Stimulated activated naive CD8-positive, alpha-beta T cell treated with anti-CD3 and anti-CD28 coated beads, Interleukin-15, amount 100 ng/mL, for 72 hours (primary cell): ENCODE results near the gene MFSD2B.

Source experiments
- ATAC-seq: fragments of 150-1000 bp; cut with Tn5 transposase; 2 replicates; pipeline ENCODE4 v1.10.0; 2021; ENCODE audit warnings: mild to moderate bottlenecking, moderate library complexity
- DNase-seq, 2 donors: peaks; one replicate each; pipeline ENCODE4 v3.0.0; 2021 to 2022
- H3K27ac Mint-ChIP-seq, 2 donors: one replicate each; pipeline ENCODE4 v1.8.0; 2022; ENCODE audit warnings: mild to moderate bottlenecking in 2 of 2, mixed read lengths in 2 of 2, moderate library complexity in 2 of 2
- H3K27me3 Mint-ChIP-seq: one replicate; pipeline ENCODE4 v1.8.0; 2022; ENCODE audit warnings: mixed read lengths
- H3K4me1 Mint-ChIP-seq: one replicate; pipeline ENCODE4 v1.8.0; 2022; ENCODE audit warnings: mild to moderate bottlenecking, mixed read lengths
- H3K4me3 Mint-ChIP-seq, 2 donors: one replicate each; pipeline ENCODE4 v1.8.0; 2022; ENCODE audit warnings: mild to moderate bottlenecking in 2 of 2, mixed read lengths in 2 of 2, moderate library complexity in 1 of 2
- H3K9me3 Mint-ChIP-seq, 2 donors: one replicate each; pipeline ENCODE4 v1.8.0; 2022; ENCODE audit warnings: mixed read lengths in 2 of 2

MFSD2B gene

DNA sequence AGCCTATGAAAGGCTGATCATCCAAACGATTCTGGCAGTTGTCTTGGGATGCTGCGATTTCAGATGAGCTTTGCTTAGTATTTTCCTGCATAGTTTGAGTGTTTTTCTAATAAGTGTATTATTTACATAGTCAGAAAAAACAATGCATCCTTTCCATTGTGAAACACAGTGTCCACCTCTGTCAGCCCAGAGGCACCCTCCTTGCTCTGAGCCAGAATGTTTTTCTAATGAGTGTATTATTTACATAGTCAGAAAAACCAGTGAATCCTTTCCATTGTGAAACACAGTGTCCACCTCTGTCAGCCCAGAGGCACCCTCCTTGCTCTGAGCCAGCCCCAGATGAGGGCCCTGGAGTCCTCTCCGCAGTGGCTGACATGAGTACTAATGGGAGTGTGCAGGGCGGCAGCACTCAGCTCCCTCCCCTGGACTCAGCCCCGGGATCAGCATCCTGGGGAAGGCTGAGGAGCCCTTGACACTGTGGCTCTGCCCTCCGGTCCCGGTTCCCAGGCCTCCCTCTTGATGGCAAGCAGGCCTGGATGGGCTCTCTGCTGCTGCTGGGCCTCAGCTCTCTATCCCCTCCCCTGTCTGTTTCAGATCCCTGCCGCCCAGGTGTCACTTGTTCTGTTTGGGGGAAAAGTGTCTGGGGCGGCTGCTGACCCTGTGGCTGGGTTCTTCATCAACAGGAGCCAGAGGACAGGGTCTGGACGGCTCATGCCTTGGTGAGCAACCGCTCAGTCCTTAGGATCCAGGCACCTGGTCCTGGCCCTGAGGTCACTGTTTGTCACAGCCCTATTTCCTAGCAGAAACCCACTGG lies 5.9 kb downstream of the MFSD2B start:
- peaks cover 27% of the 10 kb centered on the region for H3K27me3 Mint-ChIP-seq
- no peaks in the 10 kb centered on the region for H3K9me3 Mint-ChIP-seq
- no peak overlapping the region for H3K4me3 Mint-ChIP-seq
- DNase-seq (no peak), ATAC-seq (no peak)
- H3K4me1 Mint-ChIP-seq, result peaks cover 4% of the 10 kb centered on the region
- H3K27ac Mint-ChIP-seq, result no peak overlapping the region

DNA sequence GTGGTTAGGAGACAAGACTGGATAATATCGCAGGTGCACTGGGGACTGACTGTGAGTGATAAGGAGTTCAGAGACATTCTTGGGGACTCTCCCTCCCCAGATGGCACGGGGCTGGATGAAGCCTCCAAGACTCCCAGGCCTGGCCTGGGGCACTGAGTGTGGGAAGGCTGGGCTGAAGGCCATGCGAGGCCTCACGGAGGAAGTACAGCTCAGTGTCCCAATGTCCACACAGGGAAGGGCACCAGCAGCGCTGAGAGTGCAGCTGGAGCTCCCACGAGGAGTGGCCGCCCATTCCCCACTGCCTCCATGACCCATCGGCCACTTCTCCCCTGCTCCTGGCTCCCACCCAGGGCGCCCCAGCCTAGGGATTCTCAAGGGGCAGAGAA lies 6.5 kb downstream of the MFSD2B start:
- DNase-seq (no peak), ATAC-seq (peak; percentile 3)
- no peak overlapping the region for H3K27ac Mint-ChIP-seq
- H3K27me3 Mint-ChIP-seq, result peaks cover 21% of the 10 kb centered on the region
- H3K9me3 Mint-ChIP-seq, result no peaks in the 10 kb centered on the region
- no peaks in the 10 kb centered on the region for H3K4me1 Mint-ChIP-seq
- H3K4me3 Mint-ChIP-seq, result no peak overlapping the region

DNA sequence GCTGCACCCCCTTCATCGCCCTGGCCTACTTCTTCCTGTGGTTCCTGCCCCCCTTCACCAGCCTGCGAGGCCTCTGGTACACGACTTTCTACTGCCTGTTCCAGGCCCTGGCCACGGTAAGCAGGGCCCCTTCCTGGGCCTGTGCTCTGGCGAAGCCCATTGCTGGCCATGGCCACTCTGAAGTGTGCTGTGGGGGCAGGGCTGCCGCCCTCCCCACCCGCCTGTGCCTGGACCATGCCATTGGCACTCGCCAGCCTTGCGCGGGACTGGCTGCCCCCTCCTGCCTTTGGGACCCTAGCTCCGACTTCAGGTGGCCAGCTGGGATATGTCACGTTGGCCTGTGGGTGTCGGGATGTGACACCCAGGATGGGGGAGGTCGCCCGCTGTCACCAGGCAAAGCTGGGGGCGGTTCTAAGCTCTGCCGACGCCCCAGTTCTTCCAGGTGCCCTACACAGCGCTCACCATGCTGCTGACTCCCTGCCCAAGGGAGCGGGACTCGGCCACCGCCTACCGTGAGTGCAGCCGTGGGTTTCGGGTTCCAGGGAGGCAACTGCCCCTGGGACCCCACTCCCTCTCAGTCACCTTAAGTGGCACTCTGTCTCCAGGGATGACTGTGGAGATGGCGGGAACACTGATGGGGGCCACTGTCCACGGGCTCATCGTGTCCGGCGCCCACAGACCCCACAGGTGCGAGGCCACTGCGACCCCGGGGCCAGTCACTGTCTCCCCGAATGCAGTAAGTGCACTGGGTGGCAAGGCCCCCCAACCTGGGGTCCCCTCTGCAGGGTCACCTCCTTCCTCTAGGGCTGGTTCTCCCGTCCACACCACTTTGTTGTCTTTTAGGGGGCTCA lies 7.2 kb downstream of the MFSD2B start:
- DNase-seq, result no peak
- Mint-ChIP-seq H3K4me1 (no peaks in the 10 kb centered on the region), H3K27me3 (peaks cover 14% of the 10 kb centered on the region), H3K27ac (peak overlapping the region in 1 of 2 donors; percentile 54), H3K4me3 (no peak overlapping the region), H3K9me3 (no peaks in the 10 kb centered on the region)
- no peak for ATAC-seq

DNA sequence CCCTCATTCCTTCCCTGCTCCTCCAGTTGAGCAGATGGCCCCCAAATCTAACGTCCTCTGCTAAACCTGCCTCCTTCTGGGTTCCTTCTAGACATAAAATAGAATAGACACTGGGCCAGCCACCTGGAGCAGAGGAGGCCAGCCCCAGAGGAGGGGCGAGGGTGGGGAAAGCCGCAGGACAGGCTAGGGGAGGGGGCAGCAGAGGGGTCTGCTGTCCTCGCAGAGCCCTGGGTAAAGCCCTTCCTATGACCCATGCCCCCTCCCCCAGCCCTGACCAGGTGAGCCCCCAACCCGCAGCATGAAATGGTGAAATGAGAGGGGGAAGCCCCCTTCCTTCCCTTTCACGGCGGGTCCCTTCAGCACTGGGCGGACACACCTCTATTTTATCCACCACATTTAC lies 7.8 kb downstream of the MFSD2B start:
- Mint-ChIP-seq H3K27me3 (peaks cover 8% of the 10 kb centered on the region), H3K4me3 (no peak overlapping the region), H3K27ac (no peak overlapping the region), H3K4me1 (no peaks in the 10 kb centered on the region), H3K9me3 (no peaks in the 10 kb centered on the region)
- DNase-seq (no peak), ATAC-seq (no peak)

DNA sequence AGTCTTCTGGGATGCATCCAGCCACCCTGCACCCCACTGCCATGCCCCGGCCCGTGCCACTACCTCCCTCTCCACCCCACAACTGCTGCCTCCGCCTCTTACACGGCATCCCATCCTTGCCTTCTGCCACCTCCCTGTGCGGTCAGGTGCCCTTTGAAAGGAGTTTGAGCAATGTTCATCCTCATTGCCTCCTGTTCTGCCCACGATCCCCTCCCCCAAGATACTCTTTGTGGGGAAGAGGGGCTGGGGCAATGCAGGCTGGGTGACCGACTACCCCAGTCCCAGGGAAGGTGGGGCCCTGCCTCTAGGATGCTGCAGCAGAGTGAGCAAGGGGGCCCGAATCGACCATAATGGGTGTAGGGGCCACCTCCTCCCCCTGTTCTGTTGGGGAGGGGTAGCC lies 8.4 kb downstream of the MFSD2B start:
- Mint-ChIP-seq H3K27ac (no peak overlapping the region), H3K27me3 (peaks cover 3% of the 10 kb centered on the region), H3K4me3 (no peak overlapping the region), H3K4me1 (no peaks in the 10 kb centered on the region), H3K9me3 (no peaks in the 10 kb centered on the region)
- no peak for ATAC-seq
- no peak for DNase-seq

DNA sequence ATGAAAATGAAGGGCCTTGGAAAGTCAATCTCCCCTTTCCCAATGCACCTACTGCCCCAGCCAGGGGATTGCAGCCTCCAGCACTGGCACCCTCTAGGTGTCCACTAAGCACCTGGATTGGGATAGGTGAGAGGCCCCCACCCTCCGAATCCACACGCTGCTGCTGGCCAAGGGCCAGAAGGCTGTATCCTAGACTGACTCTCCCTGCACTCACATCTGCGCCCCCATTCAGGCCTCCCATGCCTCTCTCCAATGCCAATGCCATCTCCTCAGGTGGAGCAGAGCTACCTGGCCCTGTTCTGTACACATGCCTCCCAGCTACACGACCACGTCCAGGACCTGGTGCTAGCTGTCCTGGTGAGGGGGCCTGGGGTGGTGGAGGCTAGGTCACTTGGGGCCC lies 9.8 kb downstream of the MFSD2B start:
- no peak for ATAC-seq
- H3K27me3 Mint-ChIP-seq, result no peaks in the 10 kb centered on the region
- H3K4me3 Mint-ChIP-seq, result no peak overlapping the region
- H3K4me1 Mint-ChIP-seq, result no peaks in the 10 kb centered on the region
- H3K27ac Mint-ChIP-seq, result no peak overlapping the region
- H3K9me3 Mint-ChIP-seq, result no peaks in the 10 kb centered on the region
- DNase-seq, result no peak

DNA sequence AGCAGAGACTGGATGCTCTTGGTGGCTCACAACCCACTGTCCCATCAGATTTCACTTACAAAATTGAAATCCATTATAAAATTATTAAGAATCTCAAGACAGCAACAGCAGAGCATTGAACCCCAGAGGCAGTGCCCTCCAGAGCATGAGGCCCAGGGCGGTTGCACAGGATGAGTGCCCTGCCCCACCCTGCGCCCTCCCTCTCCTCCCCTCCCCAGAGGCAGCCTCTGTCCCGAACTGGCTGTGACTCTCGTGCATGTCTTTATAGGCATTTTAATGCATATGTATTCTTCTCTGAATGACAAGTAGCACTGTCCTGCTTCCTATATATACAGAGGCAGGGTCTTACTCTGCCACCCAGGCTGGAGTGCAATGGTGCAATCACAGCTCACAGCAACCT lies 10.4 kb downstream of the MFSD2B start:
- DNase-seq (no peak), ATAC-seq (no peak)
- Mint-ChIP-seq H3K9me3 (no peaks in the 10 kb centered on the region), H3K27me3 (no peaks in the 10 kb centered on the region), H3K4me3 (no peak overlapping the region), H3K27ac (peak overlapping the region in 1 of 2 donors; percentile 48), H3K4me1 (no peaks in the 10 kb centered on the region)

DNA sequence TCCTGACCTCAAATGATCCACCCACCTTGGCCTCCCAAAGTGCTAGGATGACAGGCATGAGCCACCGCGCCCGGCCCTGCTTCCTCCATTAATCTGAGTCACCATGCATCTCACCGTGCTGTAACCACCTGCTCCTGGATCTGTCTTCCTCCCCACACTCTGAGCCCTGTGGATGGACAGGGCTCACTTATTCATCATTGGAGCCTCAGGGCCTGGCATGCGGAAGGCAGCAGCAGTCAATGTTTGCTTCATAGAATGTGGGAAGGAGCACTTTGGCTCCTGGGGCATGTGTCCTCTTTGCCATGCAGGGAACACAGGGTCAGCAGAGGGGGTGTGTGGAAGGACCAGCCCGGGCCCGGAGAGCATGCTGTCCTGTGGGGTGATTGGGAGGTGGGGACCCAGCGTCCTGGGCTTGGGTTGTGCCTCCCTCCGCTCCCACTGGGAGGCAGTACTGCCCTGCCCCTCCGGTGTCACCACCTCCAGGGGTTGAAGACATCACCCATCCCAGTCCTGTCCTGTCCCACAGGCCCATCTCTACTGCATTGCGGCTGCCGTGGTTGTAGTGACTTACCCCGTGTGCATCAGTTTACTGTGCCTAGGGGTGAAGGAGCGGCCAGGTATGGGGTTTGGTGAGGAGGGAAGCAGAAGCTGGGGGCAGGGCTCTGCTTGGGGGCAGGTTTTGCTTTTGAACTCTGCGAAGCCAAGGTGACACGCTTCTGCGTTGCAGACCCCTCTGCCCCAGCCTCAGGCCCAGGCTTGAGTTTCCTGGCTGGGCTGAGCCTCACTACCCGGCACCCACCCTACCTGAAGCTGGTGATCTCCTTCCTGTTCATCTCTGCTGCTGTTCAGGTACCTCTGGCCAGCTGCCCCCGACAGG lies 11.5 kb downstream of the MFSD2B start:
- peak overlapping the region in 1 of 2 donors; percentile 68 for H3K27ac Mint-ChIP-seq

DNA sequence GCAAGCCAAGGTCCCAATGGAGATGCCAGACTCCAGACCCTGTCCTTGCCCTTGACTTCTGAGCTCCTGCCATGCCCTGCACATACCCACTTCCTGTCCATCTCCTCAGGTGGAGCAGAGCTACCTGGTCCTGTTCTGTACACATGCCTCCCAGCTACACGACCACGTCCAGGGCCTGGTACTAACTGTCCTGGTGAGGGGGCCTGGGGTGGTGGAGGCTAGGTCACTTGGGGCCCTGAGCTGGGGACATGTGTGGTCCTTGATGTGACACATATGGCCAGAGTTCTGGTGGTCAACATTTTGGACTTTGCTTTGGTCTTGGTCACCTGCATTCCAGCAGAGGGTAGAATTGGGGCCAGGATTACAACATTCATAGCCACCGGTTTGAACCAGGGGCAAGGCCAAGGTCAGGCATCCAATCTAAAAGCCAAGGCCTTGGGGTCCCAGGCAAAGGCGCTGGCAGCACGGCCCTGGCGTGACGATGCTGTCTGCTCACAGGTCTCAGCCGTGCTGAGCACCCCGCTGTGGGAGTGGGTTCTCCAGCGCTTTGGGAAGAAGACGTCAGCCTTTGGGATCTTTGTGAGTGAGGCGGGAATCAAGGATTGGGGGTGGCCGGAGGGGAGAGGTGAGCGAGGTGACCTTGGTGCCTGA lies 12.6 kb downstream of the MFSD2B start:
- DNase-seq (no peak), ATAC-seq (no peak)
- Mint-ChIP-seq H3K27me3 (no peaks in the 10 kb centered on the region), H3K4me1 (no peaks in the 10 kb centered on the region), H3K27ac (peak overlapping the region in 1 of 2 donors; percentile 85), H3K9me3 (no peaks in the 10 kb centered on the region), H3K4me3 (no peak overlapping the region)

More for the DNA sequence above, 11.5 kb downstream of the MFSD2B start:
- Mint-ChIP-seq H3K9me3 (no peaks in the 10 kb centered on the region), H3K4me3 (no peak overlapping the region), H3K27me3 (no peaks in the 10 kb centered on the region), H3K4me1 (no peaks in the 10 kb centered on the region)
- DNase-seq (peak; percentile 15 to 28), ATAC-seq (peak; percentile 75)

DNA sequence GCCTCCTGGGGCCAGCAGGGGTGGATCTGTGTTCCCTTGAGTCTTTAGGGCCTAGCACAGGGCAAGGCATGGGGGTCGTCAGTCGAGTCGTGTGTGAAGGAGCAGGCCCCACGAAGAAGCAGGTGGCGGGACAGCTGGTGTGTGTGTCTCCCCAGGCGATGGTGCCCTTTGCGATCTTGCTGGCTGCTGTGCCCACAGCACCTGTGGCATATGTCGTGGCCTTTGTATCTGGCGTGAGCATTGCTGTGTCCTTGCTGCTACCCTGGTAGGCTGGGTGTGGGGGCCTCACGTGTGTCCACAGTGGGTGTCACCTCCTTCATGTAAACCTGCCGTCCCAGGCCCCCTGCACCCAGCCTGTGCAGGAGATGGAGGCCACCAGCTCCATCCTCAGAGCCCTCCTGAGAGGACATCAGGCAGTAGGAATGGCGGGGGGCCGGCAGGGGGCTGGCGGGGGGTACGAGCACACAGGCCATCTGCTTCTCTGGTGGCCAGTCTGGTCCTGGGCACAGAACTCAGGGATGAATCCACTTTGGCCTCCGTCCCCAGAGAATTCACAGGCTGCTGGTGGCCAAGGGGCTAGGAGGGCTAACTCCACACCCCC lies 13.2 kb downstream of the MFSD2B start:
- DNase-seq (no peak), ATAC-seq (no peak)
- H3K4me3 Mint-ChIP-seq, result no peak overlapping the region
- H3K27me3 Mint-ChIP-seq, result no peaks in the 10 kb centered on the region
- H3K27ac Mint-ChIP-seq, result no peak overlapping the region
- no peaks in the 10 kb centered on the region for H3K4me1 Mint-ChIP-seq
- H3K9me3 Mint-ChIP-seq, result no peaks in the 10 kb centered on the region

DNA sequence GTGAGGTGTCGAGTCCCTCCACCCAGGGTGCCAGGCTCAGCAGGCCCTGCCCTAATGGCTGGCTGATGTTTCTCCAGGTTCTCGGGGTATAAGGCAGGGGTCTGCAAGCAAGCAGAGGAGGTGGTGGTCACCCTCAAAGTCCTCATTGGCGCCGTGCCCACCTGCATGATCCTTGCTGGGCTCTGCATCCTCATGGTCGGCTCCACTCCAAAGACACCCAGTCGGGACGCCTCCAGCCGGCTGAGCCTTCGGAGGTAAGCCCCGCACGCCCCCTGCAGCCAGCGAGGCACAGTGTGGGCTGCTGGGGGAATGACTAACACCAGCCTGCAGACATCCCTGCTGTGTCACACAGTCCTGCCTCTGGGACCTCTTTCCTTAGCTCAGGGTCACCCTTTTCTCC lies 14.1 kb downstream of the MFSD2B start:
- ATAC-seq (no peak), DNase-seq (no peak)
- Mint-ChIP-seq H3K27me3 (no peaks in the 10 kb centered on the region), H3K4me1 (no peaks in the 10 kb centered on the region), H3K4me3 (no peak overlapping the region), H3K9me3 (no peaks in the 10 kb centered on the region), H3K27ac (no peak overlapping the region)

DNA sequence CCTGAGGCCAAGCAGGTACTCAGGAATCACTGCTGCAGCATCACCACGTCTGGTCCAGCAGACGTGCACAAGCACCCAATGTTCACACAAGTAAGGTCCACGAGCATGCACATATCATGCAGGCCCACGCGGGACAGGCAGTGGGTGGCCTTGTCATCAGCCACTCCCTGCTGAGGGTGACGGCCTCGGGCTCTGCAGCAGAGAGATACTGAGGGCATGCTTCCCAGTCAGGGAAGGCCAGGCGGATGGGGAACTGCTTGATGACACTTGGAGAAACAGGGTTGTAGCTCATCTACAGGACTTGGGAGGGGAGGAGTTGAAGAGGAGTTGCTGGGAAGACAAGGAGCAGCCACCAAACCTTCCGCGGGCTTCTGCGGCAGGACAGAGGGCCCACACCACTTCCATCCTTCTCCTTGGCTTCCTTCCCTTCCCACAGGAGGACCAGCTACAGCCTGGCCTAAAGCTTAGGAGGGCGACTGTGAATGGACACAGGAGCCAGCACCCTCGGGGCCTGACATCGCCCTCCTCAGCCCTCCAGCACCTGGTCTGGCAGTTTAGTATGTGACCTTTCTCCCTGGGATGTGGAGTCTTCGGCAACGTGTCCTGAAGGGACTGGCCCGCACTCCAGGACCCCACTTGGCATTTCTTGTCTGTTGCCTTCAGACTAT lies 15.2 kb downstream of the MFSD2B start:
- Mint-ChIP-seq H3K9me3 (no peaks in the 10 kb centered on the region), H3K4me3 (no peak overlapping the region), H3K27me3 (no peaks in the 10 kb centered on the region), H3K4me1 (no peaks in the 10 kb centered on the region), H3K27ac (no peak overlapping the region)
- no peak for DNase-seq
- ATAC-seq, result no peak

DNA sequence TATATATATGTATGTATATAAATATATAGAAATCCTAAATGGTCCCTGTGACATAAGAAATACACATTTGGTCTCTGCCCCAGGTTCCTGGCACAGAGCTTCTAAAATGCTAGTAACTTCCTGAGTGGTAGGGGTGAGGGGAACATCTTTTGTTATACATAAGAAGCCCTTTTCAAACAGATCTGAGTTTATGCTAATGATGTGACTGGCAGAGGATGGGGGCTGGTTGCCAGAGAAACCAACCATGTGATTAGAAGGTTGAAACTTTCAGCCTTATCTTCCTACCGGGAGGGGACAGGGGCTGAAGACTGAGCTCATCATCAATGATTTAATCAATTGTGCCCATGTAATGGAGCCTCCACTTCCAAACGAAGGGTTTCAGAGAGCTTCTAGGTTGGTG lies 16.3 kb downstream of the MFSD2B start:
- Mint-ChIP-seq H3K4me1 (no peaks in the 10 kb centered on the region), H3K27ac (no peak overlapping the region), H3K9me3 (no peaks in the 10 kb centered on the region), H3K4me3 (no peak overlapping the region), H3K27me3 (no peaks in the 10 kb centered on the region)
- ATAC-seq (no peak), DNase-seq (no peak)

DNA sequence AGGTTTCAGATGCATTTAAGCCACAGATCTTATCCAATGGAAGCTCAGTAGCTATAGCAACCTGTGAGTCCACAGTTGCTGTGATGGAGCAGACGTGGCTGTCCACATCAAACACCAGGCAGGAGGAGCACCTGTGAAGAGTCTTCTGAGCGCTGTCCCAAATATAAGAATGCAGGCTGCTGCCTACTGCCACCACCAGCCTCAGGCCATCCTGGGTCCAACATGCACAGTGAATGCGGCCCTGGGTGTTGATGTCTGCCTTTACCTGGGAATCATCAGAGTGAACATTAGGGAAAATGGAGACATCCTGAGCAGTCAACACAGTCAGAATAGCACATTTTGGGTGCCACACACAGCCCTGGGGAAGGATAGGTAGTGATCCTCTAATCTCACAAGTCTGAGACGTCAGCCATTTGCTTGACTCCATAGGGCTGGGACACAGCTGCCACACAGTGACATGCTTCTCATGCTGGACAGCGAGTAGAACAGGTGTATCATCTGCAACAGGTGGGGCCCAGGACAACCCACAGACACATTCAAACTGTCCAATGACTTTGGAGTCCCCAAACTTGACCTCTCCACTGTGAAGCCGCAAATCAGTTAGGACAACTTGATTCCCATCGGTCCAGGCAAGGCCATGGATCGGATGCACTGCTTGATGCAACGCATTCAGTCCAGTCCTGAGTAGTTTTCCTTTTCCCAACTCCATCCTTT lies 29.1 kb downstream of the MFSD2B start:
- H3K27me3 Mint-ChIP-seq, result no peaks in the 10 kb centered on the region
- H3K27ac Mint-ChIP-seq, result peak overlapping the region in 1 of 2 donors; percentile 59
- peaks cover 14% of the 10 kb centered on the region for H3K4me1 Mint-ChIP-seq
- no peak for DNase-seq
- H3K9me3 Mint-ChIP-seq, result no peaks in the 10 kb centered on the region
- ATAC-seq, result no peak
- no peak overlapping the region for H3K4me3 Mint-ChIP-seq
